ENCODE results near the gene ZNF214. TPM values are rescaled to one million over a fixed set of nuclear protein-coding genes. Genes with fewer than 3 reads are reported as not detected.

The ZNF214 gene
- total RNA-seq, 4 donors from 2014 or later = 1.3 to 3.3 (median 1.9) TPM

DNA sequence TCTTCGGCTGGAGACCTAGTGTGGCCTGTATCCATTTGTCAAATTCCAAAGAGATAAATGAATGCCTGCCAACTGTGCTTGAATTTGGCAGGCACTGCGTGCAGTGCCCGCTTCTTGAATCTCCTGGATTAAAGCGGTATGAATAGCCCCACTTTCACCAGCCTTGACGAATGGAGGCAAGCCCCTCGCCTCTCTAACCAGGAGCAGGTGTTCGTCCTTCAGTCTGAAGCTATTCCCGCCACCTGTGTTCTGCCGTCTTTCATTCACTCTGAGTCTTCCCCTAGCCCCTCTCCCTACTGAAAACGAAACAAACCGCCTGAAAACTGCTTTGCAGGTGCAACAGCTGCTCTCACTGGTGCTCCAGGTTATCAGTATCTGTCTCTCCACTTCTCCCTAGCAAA is 11.3 kb upstream of the ZNF214 start:
- intact Hi-C loops (cut with DNase I) = no loop called here
- TF ChIP-seq, protein P1, sequence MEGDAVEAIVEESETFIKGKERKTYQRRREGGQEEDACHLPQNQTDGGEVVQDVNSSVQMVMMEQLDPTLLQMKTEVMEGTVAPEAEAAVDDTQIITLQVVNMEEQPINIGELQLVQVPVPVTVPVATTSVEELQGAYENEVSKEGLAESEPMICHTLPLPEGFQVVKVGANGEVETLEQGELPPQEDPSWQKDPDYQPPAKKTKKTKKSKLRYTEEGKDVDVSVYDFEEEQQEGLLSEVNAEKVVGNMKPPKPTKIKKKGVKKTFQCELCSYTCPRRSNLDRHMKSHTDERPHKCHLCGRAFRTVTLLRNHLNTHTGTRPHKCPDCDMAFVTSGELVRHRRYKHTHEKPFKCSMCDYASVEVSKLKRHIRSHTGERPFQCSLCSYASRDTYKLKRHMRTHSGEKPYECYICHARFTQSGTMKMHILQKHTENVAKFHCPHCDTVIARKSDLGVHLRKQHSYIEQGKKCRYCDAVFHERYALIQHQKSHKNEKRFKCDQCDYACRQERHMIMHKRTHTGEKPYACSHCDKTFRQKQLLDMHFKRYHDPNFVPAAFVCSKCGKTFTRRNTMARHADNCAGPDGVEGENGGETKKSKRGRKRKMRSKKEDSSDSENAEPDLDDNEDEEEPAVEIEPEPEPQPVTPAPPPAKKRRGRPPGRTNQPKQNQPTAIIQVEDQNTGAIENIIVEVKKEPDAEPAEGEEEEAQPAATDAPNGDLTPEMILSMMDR (IDR thresholded peaks at IDR 0.05) = no peak
- TF ChIP-seq POLR2A (IDR thresholded peaks at IDR 0.05; ENCODE audit: low read depth) = no peak
- TF ChIP-seq POLR2AphosphoS5 (IDR thresholded peaks at IDR 0.05) = no peak
- no peak for TF ChIP-seq EP300 (IDR thresholded peaks at IDR 0.05)

DNA sequence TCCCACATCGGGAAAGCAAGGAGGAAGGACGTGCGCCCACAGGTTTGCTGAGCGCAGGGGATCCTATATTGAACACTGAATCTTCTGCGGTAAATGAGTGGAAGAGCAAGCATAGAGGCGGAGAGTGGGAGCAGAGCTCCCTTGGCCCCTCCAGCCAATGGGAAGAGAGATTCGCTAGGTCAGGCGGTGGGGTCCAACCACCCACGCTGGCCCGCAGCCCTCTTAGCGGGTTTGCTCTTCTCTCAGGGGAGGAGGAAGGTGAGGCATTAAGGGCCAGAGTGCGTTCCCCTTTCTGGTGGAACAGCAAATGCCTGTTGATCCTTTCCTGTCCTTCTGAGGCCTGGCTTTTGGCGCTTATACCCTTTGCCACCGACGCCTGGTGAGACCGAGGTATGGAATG is 10.7 kb upstream of the ZNF214 start:
- H3K4me3 ChIP-seq = no peak overlapping the region
- no peak overlapping the region for H3K27ac ChIP-seq (replicated peaks in 1 of 4)
- WGBS = 87% methylated on average over 11 of the region's 16 CpGs
- intact Hi-C loops (cut with DNase I) = no loop called here
- H3K9me3 ChIP-seq = no peaks in the 10 kb centered on the region
- no peaks in the 10 kb centered on the region for H3K4me1 ChIP-seq
- TF ChIP-seq POLR2AphosphoS5 (IDR thresholded peaks at IDR 0.05) (no peak), POLR2A (IDR thresholded peaks at IDR 0.05; ENCODE audit: low read depth) (no peak), EP300 (IDR thresholded peaks at IDR 0.05) (no peak)
- TF ChIP-seq, protein P1 (IDR thresholded peaks at IDR 0.05) = no peak
- no peaks in the 10 kb centered on the region for H3K27me3 ChIP-seq
- DNase-seq (ENCODE audit: extremely low spot score) = no peak
- H3K36me3 ChIP-seq = no peaks in the 10 kb centered on the region

More for the DNA sequence above, 11.3 kb upstream of the ZNF214 start:
- Histone ChIP-seq H3K36me3 (no peaks in the 10 kb centered on the region), H3K4me1 (no peaks in the 10 kb centered on the region), H3K4me3 (no peak overlapping the region), H3K9me3 (no peaks in the 10 kb centered on the region), H3K27ac (replicated peaks in 1 of 4) (no peak overlapping the region), H3K27me3 (no peaks in the 10 kb centered on the region)
- WGBS = 67% methylated on average over 11 of the region's 11 CpGs
- no peak for DNase-seq (ENCODE audit: extremely low spot score)

DNA sequence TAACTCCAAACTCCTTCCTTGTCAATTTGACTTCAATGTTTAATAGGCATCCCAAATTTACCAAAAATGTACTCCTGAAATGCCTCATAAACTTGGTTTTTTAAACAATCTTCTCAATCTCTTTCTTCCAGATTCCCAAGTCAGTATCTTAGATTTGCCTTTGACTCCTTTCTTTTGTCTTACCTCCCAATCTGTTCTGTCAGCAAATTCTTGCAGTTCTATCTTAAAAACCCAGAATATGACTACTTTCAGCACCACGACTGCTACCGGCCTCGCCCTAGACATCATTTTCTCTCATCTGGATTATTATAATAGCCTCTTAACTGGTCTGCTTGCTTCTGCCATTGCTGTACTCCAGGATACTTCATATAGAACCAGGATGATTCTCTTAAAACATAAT is 8.0 kb upstream of the ZNF214 start:
- H3K9me3 ChIP-seq = no peaks in the 10 kb centered on the region
- no peak for TF ChIP-seq POLR2AphosphoS5 (IDR thresholded peaks at IDR 0.05)
- TF ChIP-seq, protein P1 (IDR thresholded peaks at IDR 0.05) = no peak
- TF ChIP-seq EP300 (IDR thresholded peaks at IDR 0.05) = no peak
- no peak for TF ChIP-seq POLR2A (IDR thresholded peaks at IDR 0.05; ENCODE audit: low read depth)
- no peak for DNase-seq (ENCODE audit: extremely low spot score)
- WGBS = 88% methylated on average over 3 of the region's 3 CpGs
- intact Hi-C loops (cut with DNase I) = no loop called here
- no peaks in the 10 kb centered on the region for H3K4me1 ChIP-seq
- no peak overlapping the region for H3K4me3 ChIP-seq
- H3K27me3 ChIP-seq = no peaks in the 10 kb centered on the region
- H3K27ac ChIP-seq (replicated peaks in 1 of 4) = no peak overlapping the region
- no peaks in the 10 kb centered on the region for H3K36me3 ChIP-seq

- no peak for DNase-seq (ENCODE audit: extremely low spot score)
- H3K9me3 ChIP-seq = no peaks in the 10 kb centered on the region
- no peak overlapping the region for H3K4me3 ChIP-seq
- no peak overlapping the region for H3K27ac ChIP-seq (replicated peaks in 1 of 4)
- H3K27me3 ChIP-seq = no peaks in the 10 kb centered on the region
- H3K4me1 ChIP-seq = peaks cover 8 to 24% (median 14%) of the 10 kb centered on the region in 4 donors
- TF ChIP-seq, protein P1 (IDR thresholded peaks at IDR 0.05) = no peak
- TF ChIP-seq POLR2AphosphoS5 (IDR thresholded peaks at IDR 0.05) = no peak
- TF ChIP-seq EP300 (IDR thresholded peaks at IDR 0.05) = no peak
- TF ChIP-seq POLR2A (IDR thresholded peaks at IDR 0.05; ENCODE audit: low read depth) = no peak
- WGBS = 92% methylated on average over 5 of the region's 5 CpGs
- intact Hi-C loops (cut with DNase I) = no loop called here
- H3K36me3 ChIP-seq = no peaks in the 10 kb centered on the region
Measured at GRCh38 chr11:7021318-7021717, 1.2 kb upstream of the ZNF214 start.
